Kidney (tissue), 14 donors: Measurements from ENCODE around the gene HOXC12. TPM values are rescaled to one million over a fixed set of nuclear protein-coding genes. Genes with fewer than 3 reads are reported as not detected.

Experiments
- DNase-seq, 5 donors: peaks; one replicate each; pipeline ENCODE4 v3.0.0-alpha.2; 2013 to 2020
- FAIRE-seq: peaks from 2 replicates; lab custom pipeline; 2012; peaks lifted over from hg19 to GRCh38; lab: Jason Lieb, UNC
- H3K27ac ChIP-seq, 2 donors: one replicate each; pipeline ENCODE4 v1.7.0; 2013; ENCODE audit warnings: low read depth in 2 of 2, low read length in 2 of 2, inconsistent platforms in 1 of 2
- H3K27me3 ChIP-seq: one replicate; pipeline ENCODE4 v1.7.1; 2013; ENCODE audit warnings: low read length, inconsistent platforms; ENCODE audit not compliant: control insufficient read depth, insufficient read depth
- H3K36me3 ChIP-seq, 3 donors: one replicate each; pipeline versions ENCODE4 v1.7.0 to v1.7.1; 2013; ENCODE audit warnings: low read length in 3 of 3, control low read depth in 1 of 3, inconsistent platforms in 1 of 3; ENCODE audit not compliant: insufficient read depth in 3 of 3, control insufficient read depth in 2 of 3
- H3K4me1 ChIP-seq, 3 donors: one replicate each; pipeline versions ENCODE4 v1.7.0 to v1.7.1; 2013; ENCODE audit warnings: low read length in 3 of 3, inconsistent platforms in 1 of 3, low read depth in 1 of 3; ENCODE audit not compliant: control insufficient read depth in 2 of 3, insufficient read depth in 2 of 3
- H3K4me3 ChIP-seq, 3 donors: one replicate each; pipeline versions ENCODE4 v1.7.0 to v1.8.1; 2013; ENCODE audit warnings: low read length in 3 of 3, control low read depth in 1 of 3, inconsistent platforms in 1 of 3
- H3K9ac ChIP-seq, 3 donors: one replicate each; pipeline versions ENCODE4 v1.7.0 to v1.7.1; 2013; ENCODE audit warnings: low read length in 3 of 3, control low read depth in 1 of 3, inconsistent platforms in 1 of 3
- H3K9me3 ChIP-seq, 3 donors: one replicate each; pipeline versions ENCODE4 v1.7.0 to v1.7.1; 2013; ENCODE audit warnings: low read length in 3 of 3, control low read depth in 1 of 3, inconsistent platforms in 1 of 3; ENCODE audit not compliant: control insufficient read depth in 2 of 3, insufficient read depth in 1 of 3
- intact Hi-C: fragments of 100-400 bp; cut with DNase I; formaldehyde crosslinking; loops from one replicate; pipeline ENCODE4 v1.11.1; 2022
- polyA plus RNA-seq: library from polyadenylated mRNA; stranded (reverse); fragments of 350-450 nt; fragmentation: Illumina TruSeq; extraction: RNeasy Lipid Tissue Mini Kit (QIAGEN cat#74804); gene quantifications from one replicate; pipeline ENCODE4 v1.2.3, GENCODE V29; 2014; ENCODE audit warnings: low read depth, low replicate concordance; ENCODE audit not compliant: insufficient read depth
- total RNA-seq: library from RNA; stranded (reverse); fragmentation: NEBNext Ultra II Directional; extraction: Animal tissue kit (Norgen Biotek cat#: 25700); gene quantifications from one replicate; pipeline ENCODE4 v1.2.1, GENCODE V29; 2021
- TF ChIP-seq, protein P1 (sequence below): IDR thresholded peaks from 3 replicates; pipeline ENCODE4 v1.5.1; 2012; ENCODE audit warnings: mild to moderate bottlenecking, moderate library complexity, borderline replicate concordance; ENCODE audit not compliant: insufficient read depth; ENCODE audit errors: extremely low read depth
- donor health status: control.
- donor health status: control.
- donor health status: control.
- donor health status: control.
- donor health status: control.
- donor health status: DM: yes; HTN: yes; CAD: no.
- donor health status: Normal renal cell carcinoma (clear cell type).

The HOXC12 gene
- total and polyA plus RNA-seq, 2 donors from 2014 or later = not detected

DNA sequence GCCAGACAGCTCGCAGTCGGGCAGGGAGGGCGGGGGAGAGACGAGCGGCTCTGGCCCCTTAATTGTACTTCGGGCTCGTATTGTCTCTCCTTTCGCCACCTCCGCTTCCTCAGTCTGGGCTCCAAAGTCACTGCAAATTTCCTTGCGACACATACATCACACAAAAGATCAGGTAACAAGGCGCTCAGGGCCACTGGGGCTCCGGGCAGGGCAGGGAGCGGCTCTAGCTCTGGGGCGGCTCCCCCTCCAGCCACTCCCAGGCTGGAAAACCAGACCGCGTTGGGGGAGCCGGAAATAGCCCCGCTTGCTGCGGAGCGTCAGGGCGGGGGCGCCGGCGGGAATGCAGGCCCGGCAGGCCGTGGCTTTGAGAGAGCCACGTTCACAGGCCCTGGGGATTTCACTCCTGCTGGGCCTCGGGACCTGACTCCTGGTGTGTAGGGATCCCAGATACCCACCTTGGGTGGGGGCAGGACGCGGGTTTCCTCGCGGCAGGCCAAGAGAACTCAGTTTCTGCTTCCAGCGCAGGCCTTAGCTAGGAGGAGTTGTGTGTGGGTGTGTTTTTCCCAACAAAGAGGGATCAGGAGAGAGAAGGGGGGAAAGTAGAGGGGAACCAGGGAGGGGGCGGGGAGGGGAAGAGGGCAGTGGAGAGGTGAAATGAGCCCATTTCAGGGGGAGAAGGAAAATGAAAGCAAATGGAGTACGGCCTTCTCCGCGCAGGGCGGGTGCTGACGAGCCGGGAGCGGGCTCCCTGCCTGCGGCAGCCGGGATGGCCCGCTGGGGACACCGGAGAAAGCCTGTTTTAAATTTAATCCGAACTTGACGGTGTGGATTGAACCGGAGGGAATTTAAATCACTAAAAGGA is 40.9 kb downstream of the HOXC12 start:
- peak overlapping the region; percentile 67 to 88 (median 75) for H3K4me3 ChIP-seq

DNA sequence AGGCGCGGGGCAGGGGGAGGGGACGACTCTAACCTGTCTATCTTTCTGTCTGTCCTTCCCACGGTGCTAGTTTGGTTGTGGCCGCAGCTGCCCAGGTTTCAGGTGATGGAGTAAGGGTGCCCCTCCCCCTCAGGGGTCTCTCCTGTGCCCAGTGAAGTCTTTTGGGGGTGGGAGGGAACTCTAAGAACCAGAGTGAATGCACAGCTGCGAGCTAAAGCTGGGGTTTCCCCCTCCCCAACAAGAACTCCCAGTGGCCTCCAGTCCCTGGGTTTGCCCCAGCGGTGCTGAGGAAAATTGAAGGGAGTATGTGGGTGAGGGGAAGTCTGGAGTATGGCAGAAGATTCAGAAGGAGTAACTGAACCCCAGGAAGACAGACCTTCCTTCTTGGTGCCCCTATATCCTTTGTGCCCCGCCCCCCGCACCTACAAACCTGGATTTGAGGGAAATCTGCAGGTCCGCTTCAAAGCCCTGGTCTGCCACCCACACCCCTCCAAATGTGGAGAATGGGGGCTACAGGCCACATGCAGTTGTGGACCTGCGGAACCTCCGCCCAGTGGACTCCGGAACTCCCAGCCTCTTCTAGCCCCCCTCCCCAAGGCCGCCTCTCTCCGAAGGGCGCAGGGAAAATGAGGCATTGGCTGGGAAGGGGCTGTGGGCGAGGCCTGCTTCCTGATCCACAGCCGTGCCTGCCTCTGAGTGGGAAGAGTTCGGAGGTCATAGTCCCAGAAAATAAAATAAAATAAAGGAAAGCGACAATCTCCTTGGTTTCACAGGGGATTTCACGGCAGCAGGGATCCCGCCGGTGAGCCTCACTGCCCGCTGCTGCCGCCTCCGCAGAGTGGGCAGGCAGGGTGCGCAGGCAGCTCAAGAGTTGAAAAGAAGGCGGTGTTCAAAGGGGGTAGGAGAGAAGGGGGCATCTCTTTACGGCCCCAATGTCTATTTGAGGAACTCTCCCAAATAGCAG is 41.8 kb downstream of the HOXC12 start:
- DNase-seq (peak in 4 of 5 donors; percentile 70 to 83 (median 77)), FAIRE-seq (no peak)
- Histone ChIP-seq H3K36me3 (no peaks in the 10 kb centered on the region), H3K9ac (peak overlapping the region; percentile 10 to 95 (median 58)), H3K4me3 (peak overlapping the region; percentile 53 to 88 (median 75)), H3K4me1 (peaks cover 0 to 24% (median 21%) of the 10 kb centered on the region in 3 donors), H3K9me3 (no peaks in the 10 kb centered on the region), H3K27me3 (peaks cover 3% of the 10 kb centered on the region), H3K27ac (peak overlapping the region; percentile 87 to 93)
- TF ChIP-seq, protein P1, sequence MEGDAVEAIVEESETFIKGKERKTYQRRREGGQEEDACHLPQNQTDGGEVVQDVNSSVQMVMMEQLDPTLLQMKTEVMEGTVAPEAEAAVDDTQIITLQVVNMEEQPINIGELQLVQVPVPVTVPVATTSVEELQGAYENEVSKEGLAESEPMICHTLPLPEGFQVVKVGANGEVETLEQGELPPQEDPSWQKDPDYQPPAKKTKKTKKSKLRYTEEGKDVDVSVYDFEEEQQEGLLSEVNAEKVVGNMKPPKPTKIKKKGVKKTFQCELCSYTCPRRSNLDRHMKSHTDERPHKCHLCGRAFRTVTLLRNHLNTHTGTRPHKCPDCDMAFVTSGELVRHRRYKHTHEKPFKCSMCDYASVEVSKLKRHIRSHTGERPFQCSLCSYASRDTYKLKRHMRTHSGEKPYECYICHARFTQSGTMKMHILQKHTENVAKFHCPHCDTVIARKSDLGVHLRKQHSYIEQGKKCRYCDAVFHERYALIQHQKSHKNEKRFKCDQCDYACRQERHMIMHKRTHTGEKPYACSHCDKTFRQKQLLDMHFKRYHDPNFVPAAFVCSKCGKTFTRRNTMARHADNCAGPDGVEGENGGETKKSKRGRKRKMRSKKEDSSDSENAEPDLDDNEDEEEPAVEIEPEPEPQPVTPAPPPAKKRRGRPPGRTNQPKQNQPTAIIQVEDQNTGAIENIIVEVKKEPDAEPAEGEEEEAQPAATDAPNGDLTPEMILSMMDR = no peak
- intact Hi-C loops = no loop called here

More for the DNA sequence above, 40.9 kb downstream of the HOXC12 start:
- FAIRE-seq = no peak
- DNase-seq = peak; percentile 74 to 93 (median 82)
- Histone ChIP-seq H3K36me3 (no peaks in the 10 kb centered on the region), H3K27me3 (peaks cover 3% of the 10 kb centered on the region), H3K4me1 (peaks cover 0 to 22% (median 18%) of the 10 kb centered on the region in 3 donors), H3K9me3 (no peaks in the 10 kb centered on the region), H3K27ac (peak overlapping the region; percentile 87 to 93), H3K9ac (peak overlapping the region; percentile 71 to 95 (median 72))
- TF ChIP-seq, protein P1 = no peak
- intact Hi-C loops = no loop called here

DNA sequence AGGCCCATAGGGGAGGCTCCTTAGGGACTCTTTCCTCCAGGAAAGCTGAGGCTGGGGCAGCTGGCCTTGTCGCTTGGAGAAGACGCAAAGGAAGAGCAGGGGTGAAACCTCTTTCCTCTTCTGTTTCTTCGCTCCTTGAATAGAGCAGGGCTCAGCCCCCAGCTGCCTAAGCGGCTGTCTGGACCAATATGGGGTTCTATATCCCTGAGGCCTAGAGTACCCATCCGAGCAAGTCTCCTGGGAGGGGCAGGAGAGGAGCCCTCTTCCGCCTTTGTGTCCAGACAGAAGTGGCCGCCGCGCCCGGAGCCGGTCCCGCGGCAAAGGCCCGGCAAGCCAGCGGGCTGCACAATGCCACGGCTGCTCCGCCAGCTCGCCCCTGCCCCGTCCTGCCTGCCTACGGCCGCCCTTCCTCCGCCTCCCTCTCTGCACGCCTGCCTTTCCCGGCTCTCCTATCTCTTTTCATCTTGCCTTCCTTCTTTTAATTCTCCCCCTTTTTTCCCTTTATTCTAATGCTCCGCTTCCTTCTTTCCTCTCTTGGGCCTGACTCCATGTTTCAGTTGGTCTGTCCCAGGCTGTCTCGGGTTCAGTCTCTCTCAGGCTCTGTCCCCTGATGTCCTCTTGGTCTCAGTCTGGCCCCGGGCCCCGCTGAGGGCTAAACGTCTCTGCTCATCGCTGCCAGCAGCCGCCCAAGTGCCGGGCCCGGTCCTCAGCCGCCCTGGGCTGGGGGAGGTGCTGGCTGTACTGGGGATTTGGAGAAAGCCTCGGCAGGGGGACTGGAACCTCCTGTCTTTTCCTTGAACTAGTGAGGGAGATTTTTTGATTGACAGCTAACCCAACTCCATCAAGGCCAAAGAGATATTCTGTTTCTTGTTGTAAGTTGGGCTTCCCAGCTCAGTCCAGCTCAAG is 42.8 kb downstream of the HOXC12 start:
- H3K4me1 ChIP-seq = peaks cover 0 to 24% (median 17%) of the 10 kb centered on the region in 3 donors
- intact Hi-C loops = no loop called here
- no peaks in the 10 kb centered on the region for H3K36me3 ChIP-seq
- peak overlapping the region; percentile 87 to 93 for H3K27ac ChIP-seq
- H3K9ac ChIP-seq = peak overlapping the region; percentile 10 to 95 (median 49)
- H3K27me3 ChIP-seq = peaks cover 3% of the 10 kb centered on the region
- FAIRE-seq = no peak
- H3K4me3 ChIP-seq = peak overlapping the region; percentile 39 to 88 (median 53)
- H3K9me3 ChIP-seq = no peaks in the 10 kb centered on the region
- TF ChIP-seq, protein P1 = no peak
- DNase-seq = peak in 1 of 5 donors; percentile 82
